ENCODE results near the gene TMPRSS11D.

Gene TMPRSS11D

DNA sequence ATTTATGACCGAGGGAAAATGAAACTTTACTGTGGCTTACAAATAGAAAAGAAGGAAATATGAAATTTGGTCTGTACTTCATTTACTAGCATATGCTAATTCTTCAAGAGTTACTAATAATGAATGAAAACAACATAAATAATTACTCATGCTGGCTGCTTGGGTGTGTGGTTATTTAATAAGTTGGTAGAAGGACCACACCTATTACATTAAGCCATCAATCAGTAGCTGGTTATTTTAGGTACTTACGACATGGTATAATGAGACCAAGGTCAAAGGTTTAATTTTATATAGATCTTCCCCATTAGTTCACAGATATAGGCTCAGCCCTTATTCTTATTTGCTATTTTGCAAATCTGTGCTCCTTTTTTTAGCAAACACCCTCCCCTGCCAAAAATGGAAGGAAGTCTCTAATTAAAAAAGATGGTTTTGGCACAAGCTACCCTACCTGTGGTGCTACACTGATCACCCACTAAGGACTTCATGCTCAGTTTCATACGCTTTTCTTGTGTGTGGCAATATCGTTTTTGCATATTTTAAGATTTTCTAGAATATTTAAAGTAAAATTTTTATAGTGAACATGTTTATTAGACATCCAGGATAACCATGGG, 14.1 kb downstream of the TMPRSS11D start:
- no peak overlapping the region for H3K4me3 ChIP-seq (replicated peaks; ENCODE audit: low read depth, low read length)
- DNase-seq (ENCODE audit: extremely low read depth, low read depth): no peak
- TF ChIP-seq, protein P1, sequence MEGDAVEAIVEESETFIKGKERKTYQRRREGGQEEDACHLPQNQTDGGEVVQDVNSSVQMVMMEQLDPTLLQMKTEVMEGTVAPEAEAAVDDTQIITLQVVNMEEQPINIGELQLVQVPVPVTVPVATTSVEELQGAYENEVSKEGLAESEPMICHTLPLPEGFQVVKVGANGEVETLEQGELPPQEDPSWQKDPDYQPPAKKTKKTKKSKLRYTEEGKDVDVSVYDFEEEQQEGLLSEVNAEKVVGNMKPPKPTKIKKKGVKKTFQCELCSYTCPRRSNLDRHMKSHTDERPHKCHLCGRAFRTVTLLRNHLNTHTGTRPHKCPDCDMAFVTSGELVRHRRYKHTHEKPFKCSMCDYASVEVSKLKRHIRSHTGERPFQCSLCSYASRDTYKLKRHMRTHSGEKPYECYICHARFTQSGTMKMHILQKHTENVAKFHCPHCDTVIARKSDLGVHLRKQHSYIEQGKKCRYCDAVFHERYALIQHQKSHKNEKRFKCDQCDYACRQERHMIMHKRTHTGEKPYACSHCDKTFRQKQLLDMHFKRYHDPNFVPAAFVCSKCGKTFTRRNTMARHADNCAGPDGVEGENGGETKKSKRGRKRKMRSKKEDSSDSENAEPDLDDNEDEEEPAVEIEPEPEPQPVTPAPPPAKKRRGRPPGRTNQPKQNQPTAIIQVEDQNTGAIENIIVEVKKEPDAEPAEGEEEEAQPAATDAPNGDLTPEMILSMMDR (IDR thresholded peaks at IDR 0.05; ENCODE audit: low read depth, low read length, missing control alignments): no peak

DNA sequence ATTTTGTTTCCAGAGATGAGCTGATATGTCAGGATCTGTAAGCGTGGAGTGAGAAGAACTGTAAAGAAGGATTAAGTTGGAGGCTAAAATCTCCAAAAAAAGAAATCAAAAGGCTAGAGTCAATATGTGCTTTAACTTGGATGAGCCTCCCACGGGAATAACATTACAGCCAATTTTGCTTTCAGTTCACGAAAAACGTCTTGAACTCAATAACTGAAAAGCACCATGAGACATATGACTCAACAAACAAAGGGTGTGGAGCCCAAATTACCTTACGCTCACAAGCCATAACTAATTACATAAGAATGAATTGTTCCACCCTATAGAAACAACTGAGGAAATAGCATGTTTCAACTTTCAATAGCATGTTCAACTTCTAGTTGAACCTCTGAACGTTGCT, 22.3 kb downstream of the TMPRSS11D start:
- TF ChIP-seq, protein P1 (IDR thresholded peaks at IDR 0.05; ENCODE audit: low read depth, low read length, missing control alignments): no peak
- no peak overlapping the region for H3K4me3 ChIP-seq (replicated peaks; ENCODE audit: low read depth, low read length)
- DNase-seq (ENCODE audit: extremely low read depth, low read depth): no peak

DNA sequence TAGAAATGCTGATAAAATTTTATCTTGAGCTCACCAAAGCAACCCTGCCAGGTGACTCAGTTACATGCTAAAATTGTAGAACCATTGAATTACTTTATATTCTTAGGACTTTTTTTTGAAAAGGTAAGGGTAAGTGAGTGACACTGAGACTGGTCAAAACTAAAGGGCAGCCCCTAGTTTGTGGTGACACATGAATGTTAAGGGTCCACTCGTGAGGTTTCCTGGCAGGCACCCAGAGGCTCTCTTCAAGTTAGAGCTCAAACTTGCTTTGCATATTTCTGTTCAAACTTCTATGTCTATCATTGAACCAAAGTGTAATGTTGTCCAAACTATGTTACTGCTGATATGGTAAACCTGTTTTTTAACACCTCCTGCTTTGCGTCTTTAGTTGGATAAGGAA, 30.5 kb downstream of the TMPRSS11D start:
- H3K4me3 ChIP-seq (replicated peaks; ENCODE audit: low read depth, low read length): no peak overlapping the region
- TF ChIP-seq, protein P1 (IDR thresholded peaks at IDR 0.05; ENCODE audit: low read depth, low read length, missing control alignments): no peak
- DNase-seq (ENCODE audit: extremely low read depth, low read depth): no peak

DNA sequence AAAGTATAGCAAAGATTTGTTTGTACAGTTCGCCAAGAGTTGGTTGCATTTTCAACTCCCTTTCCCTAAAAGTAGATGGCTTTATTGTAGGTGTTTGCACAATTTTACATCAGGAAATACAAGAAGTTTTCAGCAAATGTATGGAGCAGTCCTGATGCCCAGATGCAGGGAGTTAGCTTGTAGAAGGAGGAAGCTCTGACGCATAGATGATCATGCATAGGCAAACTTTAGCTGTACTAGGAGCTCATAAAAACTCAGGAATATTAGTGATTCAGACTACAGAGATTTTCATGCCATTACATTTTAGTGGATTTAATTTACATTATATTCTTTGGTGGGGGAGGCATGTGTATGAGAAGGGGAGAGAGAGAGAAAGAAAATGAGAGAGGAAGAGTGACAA, 62.9 kb downstream of the TMPRSS11D start:
- no peak for DNase-seq (ENCODE audit: extremely low read depth, low read depth)
- H3K4me3 ChIP-seq (replicated peaks; ENCODE audit: low read depth, low read length): no peak overlapping the region
- TF ChIP-seq, protein P1 (IDR thresholded peaks at IDR 0.05; ENCODE audit: low read depth, low read length, missing control alignments): no peak

DNA sequence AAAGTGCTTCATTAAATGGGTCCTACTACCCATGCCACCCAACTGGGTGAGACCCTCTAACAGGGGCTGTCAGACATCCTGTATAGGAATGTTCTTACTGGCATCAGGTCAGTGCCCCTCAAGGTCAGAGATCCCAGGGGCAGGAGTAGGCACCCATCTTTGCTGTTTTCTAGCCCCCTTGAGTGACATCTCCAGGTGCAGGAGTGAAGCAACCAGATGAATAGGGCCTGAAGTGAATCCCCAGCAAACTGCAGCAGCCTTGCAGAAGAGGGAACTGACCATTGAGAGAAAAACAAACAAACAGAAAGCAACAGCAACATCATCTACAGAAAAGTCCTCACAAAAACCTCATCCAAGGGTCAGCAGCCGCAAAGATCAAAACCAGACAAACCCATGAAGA, 73.8 kb downstream of the TMPRSS11D start:
- no peak overlapping the region for H3K4me3 ChIP-seq (replicated peaks; ENCODE audit: low read depth, low read length)
- no peak for DNase-seq (ENCODE audit: extremely low read depth, low read depth)
- TF ChIP-seq, protein P1 (IDR thresholded peaks at IDR 0.05; ENCODE audit: low read depth, low read length, missing control alignments): no peak

DNA sequence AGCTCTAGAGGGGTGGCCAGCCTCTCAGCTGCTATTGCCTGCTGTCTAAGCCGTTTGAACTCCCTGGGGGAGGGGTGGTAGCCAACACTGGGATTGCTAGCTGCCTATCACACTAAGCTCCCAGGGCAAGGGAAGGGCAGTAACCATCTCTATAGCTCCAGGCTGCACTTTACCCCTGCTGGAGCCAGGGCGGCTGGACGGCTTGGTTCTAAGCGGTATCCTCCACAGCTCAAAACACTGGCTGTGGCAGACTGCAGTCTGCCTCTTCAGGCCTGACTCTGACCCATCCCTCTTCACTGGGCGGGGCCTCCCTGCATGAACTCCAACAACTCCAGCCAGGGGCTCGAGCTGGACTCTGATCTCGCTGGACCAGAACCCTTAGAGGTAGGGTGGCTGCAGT, 74.3 kb downstream of the TMPRSS11D start:
- no peak for DNase-seq (ENCODE audit: extremely low read depth, low read depth)
- TF ChIP-seq, protein P1 (IDR thresholded peaks at IDR 0.05; ENCODE audit: low read depth, low read length, missing control alignments): no peak
- H3K4me3 ChIP-seq (replicated peaks; ENCODE audit: low read depth, low read length): no peak overlapping the region

DNA sequence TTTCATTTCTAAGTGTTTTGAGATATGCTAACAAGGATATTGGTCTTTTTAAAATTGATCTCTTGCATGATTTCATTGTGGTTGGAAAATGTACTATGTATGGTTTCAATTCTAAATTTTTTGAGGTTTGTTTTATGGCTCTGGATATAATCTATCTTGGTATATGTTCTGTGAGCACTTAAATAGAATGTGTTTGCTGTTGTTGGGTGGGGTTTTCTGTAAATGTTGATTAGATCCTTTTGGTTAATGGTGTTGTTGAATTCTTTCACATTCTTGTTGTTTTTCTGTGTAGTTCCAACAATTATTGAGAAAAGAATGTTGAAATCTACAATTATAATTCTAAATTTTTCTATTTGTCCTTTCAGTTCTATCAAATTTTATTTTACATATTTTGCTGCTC, 87.0 kb downstream of the TMPRSS11D start:
- TF ChIP-seq, protein P1 (IDR thresholded peaks at IDR 0.05; ENCODE audit: low read depth, low read length, missing control alignments): no peak
- H3K4me3 ChIP-seq (replicated peaks; ENCODE audit: low read depth, low read length): no peak overlapping the region
- no peak for DNase-seq (ENCODE audit: extremely low read depth, low read depth)
